NCI-H2227 (cell line): ENCODE data around the gene TTC7B.

Experiments
- DNase-seq: peaks from one replicate; lab custom pipeline; 2025; ENCODE audit not compliant: unreplicated experiment; lab: John Stamatoyannopoulos, UW

TTC7B gene

DNA sequence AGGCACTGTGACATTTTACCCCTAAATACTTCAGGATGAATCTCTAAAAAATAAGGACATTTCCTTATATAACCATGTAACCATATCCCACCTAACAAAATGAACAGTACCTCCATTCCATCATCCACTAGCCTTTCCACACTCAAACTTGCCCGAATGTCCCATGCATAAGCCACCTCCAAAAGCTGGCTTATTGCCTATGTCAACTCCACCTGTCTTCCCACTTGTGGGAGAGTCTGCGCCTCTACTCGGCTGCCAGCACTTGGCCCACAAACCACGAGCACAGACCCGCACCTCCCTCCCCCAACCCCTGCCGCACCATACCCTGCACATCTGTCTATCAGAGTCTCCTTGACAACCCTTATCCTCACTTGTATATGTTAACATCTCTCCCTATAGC, 253.6 kb downstream of the TTC7B start:
- no peak for DNase-seq

DNA sequence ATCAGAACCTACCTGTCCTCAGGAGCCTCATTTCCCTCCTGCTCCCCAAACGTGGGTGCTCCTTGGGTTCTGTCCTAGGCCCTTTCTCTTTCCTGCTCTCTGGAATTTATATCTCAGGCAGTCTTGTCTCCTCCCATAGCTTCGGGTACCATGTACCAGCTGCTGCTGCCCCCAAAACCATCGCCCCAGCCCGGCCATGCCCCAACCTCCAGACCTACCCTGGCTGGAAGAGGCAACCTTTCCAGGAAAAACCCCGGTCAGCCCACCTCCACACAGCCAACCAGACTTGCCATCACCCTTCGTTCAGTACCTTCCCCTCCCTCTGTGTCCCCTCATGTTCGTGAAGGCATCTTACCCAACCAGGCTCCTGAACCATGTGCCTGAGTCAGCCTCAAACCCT, 254.3 kb downstream of the TTC7B start:
- DNase-seq = no peak

DNA sequence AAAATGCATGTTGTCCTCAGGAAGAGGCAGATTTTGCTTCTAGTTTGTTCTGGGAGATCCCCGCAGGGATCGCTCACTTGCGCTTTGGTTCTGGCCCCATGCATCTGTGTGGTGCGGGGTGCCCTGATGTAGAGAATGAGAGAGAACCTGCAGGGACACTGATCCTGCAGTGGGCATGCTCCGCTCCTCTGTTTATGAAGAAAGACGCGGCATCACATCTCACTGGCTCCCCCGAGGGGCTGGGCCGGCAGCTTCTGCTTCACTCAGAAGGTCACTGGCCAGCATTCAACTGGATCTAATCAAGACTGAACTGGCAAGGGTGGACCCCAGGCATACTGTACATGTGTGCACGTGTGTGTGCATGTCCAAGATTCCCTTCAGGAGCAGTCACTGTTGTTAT, 255.2 kb downstream of the TTC7B start:
- no peak for DNase-seq

DNA sequence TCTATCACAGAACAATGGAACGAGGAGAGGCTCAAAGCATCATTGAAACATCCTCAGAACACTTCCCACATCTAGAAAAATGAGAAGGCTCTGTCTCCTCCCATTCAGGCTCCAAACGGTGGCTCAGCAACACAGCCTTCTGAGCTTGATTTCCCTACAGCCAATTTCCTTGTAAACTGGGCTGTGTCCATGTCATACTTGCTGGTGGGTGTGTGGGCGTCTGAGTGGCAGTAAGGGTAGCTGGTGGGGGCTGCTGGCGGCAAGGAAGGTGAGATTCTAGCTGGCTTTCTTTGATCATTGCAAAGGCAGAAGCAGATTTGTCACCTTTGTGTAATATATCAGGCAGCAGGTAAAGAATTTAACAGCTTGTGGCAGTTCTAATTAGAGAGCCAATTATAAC, 255.7 kb downstream of the TTC7B start:
- no peak for DNase-seq

DNA sequence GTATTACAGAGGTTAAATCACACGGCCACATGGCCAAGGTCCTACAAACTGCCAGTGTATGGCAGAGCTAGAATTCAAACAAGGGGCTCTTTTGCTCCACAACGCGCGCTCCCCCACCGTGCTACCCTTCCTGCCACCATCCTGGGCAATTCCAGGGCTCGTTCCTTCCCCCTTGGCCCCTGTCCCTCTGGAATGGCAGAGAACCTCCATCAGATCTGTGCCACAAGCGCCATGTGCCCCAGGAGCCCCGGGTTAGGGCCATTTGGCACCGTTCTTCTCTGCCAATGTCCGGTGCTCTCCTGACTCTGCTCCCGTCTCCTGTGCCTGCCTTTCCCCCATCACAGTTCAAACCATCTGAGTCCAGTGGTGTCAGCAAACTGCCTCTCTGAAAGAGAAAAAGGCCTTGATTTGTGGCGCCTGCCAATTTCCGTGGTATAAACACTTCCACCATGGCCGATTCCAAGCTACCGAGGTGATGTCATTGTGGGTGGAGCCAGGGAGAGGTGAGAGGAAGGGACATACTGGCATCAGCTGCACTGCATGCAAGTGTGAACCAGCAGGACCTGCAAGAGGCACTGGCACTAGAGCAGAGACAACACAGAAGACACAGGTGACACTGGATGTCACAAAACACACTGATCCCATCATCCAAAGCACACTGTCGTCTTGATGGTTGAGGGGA, 256.3 kb downstream of the TTC7B start:
- DNase-seq = no peak

DNA sequence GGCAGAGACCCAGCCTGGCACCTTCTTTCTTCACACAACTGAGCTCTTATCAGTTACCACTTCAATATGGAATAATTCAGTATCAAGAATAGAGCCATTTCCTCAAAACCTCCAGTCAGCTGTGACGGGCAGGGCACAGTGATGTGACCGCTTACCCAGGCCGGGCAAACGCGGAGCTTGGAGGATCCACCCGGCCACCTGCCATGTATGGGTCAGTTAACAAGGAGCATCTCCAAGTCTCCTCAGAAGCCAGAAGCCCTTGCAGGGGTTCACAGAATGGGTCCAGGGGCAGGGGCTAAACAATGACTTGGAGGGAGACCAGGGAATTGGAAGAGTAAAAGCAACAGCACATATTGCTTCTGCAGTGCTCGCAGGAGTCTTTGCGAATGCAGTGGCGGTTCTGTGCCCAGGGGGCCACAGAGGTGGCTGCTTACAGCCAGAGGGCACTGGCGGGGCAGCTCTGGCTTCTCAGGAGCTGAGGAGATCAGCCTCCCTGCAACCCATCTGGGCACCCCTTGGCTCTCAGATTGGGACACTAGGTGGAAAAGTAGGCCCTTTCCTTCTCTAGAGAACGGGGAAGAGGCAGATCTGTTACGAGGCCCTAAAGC, 257.1 kb downstream of the TTC7B start:
- DNase-seq = no peak

DNA sequence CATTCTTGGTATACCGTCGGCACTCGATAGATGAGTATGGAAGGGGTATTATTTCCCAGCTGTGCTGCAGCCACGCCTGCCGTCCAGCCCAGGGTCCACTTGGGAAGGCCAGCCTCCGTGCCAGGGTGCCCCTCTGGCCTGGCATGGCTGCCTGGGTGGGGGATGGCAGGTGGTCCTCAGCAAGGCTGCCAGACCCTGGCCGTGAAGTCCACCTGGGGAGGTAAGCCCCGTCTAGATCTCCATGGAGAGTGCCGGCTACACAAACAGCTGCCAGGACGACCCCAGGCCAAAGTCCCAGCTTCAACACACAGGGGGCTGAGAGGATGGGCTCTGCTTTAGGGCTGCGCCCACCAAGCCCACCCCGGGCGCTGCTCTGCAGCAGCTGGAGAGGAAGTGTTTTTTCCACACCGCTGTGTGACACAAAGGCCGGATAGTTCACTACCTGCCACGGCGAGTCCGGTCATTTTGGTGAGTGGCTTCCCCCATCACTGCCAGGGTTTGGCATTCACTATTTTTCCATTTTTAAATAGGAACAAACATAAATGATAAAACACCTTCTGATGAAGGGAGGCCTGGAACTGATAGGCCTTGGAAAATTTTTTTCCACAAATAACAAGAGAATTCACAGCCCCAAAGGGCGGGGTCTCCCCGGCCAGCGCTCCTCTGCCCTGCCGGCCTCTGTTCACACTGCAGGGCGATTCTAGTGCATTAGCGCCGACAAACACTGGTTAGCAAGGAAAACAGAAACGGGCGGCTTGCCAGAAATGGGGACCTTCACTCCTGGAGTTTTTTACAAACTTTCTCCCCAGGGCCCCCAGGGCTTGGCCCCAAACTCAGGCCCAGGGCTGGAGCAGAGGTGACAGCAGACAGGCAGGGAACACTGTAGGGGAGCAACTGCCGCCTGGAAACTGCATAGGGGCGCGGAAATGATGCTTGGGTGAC, 257.9 kb downstream of the TTC7B start:
- DNase-seq = no peak

DNA sequence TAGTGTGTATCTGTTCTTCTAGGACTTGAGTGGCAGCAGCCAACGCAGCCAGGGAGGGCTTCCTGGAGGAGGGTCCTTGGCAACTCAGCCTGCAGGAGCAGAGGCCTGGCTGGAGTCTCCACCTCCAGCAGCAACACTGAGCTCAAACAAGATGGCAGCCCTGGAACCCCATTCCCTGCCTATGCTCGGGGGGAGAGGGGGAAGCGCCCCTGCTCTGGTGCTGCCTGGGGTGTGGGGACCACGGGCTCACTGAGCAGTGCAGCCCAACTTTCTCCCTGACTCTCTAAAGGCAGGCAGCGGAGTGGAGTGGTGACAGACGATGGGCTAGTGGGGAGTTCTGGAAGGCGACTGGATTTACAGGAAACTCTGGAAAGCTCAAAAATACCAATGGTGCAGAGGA, 258.7 kb downstream of the TTC7B start:
- DNase-seq = no peak

DNA sequence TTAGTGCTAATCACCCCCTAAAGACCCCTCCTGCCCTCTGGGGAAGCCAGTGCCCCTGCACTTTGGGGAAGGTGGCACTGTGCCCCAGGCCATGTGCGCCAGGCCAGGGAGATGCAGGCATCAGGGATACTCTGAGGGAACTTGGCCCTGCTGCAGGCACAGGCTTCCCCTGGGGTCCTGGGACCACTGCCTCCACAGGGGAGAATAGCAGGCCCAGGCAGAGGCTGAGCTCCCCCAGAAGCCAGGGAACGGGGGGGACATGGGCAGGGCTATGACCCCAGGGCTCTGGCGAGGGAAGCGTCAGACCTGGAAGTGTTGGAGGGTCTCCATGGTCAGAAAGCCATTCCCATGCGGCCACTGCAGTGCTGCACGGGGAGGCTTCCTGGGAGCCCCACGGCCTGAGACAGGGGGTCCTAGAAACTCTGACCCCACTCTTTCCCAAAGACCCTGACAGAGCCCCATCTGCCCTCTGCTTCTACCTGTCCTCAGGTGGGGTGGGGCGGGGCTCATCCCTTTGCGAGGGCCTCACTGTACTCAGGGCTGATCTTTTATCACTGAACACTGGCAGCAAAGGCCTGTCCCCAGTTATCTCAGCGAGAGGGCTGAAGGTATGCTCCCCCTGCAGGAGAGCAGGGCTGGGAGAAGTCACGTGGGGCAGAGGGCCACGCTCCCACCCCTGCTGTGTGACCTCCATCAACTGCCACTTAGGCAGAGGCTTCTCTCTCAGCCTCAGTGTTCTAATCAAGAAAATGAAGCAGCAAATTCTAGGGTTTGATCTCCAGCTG, 259.4 kb downstream of the TTC7B start:
- DNase-seq = no peak

DNA sequence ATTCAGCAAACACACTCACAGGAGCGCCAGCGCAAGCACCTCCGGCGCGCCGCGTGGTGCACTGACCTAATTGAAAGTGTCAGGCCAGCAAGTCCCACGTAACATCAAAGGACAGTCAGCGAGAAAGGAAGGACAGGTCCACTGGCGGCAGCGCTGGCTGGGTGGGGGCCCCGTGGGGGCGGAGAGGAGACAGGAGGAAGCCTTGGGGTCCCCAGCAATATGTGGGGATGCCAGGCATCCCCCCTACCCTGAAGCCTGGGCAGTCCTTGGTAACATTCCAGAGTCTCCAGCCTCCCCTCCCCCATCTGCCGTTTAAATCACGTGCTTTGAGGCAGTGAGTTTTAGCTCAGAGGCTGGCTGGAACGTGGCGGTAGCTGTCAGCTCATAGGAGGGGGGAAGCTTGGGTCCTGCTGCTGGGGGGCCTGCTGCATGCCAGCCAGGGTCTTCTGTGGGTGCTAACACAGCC, 260.2 kb downstream of the TTC7B start:
- DNase-seq = peak; percentile 62

DNA sequence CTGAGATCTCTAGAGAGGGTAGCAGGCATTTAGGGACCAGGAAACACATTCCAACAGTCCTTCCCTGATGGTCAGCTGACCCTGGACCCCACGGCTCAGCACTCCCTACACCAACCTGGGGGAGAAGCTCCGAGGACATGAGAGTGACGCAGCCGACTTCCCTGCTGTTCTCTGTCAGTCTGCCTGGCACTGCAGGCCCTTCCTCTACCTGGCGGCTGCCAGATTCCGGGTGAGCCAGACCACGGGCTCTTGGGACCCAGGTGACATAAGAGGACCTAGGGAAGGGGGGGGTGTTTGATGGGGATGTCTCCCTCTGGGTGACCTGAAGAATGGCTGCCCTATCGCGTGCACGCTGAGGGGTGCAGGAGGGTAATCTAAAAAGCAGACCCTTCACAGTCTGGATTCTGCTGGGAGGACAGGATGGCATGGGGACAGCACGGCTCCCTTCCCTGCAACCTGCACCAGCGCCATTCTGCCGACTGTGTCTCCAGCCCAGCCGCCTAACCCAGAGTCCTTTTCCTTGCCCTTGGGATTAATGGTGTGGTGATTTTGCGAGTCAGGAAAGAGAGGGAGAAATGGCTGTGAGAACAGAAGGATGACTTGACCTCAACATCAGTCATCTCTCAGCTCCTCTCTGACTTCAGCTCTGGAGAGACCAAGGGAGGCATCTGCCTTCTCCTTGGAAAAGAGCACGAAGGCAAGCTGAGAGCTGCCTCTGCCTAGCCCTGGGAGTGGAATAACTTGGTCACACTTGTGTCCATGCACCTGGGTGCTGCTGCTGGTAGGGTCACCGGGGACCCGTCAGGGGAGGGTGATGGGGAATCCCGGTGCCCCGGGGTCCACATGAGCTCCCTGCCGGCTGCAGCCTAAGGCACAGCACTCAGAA, 260.9 kb downstream of the TTC7B start:
- no peak for DNase-seq

DNA sequence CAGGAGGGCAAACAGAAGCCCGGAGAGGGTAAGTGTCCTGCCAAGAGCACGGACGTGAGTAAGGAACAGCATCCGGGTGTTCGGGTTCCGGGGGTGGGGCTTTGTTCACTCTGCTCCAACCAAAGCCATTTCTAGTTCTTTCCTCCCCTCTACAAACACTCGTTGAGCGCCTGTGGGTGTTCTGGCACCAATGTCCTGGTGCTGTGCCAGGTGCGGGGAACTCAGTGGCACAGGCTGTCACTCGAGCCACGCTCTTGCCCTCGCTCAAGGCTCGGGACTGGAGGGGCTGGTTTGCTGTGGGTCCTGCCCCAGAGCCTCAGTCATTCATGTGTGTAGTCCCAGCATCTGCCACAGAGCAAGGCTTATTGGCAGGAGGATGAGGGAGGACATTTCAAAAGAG, 261.9 kb downstream of the TTC7B start:
- DNase-seq = no peak

DNA sequence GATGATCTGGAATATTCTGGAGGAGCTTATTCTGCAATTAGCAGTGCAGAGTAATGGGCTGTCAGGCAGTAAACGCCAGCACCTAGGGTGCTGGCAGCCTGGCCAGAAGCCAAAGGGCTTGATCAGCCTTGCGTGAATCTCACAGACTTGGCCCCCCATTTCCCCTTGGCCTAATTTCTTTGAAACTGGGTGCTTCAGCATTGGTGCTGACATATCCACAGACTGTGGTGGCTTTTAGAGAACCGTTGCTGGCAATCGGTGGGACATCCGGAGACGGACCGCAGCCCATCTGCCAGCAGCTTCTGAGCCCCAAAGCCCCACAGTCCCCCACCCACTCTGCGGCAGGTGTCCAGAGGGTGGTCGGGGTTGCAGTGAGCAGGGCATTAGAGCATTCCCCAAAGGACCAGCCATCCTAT, 262.3 kb downstream of the TTC7B start:
- DNase-seq = no peak

DNA sequence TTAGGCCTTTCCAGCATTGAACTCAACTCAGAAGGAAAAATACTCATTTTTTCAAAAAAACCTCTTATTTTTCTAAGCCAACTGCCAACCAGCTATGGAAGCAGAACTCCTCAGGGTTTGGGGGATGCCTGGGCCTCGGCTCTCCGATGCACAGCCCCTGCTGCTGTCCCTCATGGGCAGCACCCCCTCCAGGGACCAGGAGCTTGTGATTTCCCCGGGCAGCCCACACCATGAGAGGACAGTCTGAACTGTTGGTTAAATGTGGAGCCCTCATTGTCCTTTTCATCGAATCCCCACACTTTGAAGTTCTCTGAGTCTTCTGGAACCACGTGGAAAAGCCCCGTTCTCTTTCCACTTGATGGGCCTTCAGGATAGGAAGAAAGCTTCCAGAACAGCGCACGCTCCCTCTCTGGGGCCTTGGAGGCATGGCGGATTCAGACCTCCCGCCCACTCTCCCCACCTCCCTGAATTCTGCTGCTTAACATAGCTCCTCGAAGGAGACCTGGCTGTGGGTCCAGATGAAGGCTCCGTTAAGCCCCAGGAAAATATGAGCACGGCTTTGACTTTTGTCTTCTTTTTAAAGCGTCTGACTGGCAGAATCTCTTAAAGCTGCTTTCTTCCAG, 262.8 kb downstream of the TTC7B start:
- DNase-seq = no peak

DNA sequence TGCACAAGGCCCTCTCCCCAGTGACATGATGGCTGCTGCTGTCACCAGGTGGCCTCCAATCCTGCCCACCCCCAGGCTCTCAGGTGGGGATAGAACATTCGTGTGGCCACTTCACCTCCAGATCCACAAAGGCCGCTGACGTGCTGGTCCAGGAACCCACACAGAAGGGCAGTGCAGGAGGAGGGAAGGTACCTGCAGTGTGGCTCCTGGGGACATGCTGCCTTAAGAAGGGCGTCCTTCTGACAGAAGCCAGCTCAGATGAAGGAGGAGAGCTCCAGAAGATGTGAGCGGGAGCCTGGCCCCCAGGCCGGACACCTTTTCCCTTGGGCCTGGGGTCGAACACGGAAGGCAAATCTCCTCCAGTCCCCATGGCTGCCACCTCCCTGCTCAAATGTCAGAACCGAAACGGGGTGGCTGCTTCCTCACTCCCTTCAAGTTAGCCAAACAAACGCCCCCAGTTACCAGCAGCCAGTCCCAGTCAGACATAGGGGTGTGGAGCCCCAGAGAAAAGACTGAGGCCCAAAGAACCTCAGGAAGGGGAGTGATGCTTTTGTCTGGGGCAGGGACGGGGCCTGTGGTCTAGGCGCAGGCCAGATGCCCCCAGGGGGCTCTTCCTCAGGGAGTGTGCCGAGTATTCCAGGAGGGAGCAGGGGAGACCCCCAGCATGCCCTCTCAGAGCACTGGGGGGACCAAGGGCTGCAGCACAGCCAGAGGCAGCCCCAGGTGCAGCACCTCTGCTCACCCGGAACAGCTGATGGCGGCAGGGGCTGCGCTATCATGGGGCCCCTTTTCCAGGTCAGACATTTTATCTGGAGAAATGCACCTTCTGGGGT, 263.5 kb downstream of the TTC7B start:
- no peak for DNase-seq

DNA sequence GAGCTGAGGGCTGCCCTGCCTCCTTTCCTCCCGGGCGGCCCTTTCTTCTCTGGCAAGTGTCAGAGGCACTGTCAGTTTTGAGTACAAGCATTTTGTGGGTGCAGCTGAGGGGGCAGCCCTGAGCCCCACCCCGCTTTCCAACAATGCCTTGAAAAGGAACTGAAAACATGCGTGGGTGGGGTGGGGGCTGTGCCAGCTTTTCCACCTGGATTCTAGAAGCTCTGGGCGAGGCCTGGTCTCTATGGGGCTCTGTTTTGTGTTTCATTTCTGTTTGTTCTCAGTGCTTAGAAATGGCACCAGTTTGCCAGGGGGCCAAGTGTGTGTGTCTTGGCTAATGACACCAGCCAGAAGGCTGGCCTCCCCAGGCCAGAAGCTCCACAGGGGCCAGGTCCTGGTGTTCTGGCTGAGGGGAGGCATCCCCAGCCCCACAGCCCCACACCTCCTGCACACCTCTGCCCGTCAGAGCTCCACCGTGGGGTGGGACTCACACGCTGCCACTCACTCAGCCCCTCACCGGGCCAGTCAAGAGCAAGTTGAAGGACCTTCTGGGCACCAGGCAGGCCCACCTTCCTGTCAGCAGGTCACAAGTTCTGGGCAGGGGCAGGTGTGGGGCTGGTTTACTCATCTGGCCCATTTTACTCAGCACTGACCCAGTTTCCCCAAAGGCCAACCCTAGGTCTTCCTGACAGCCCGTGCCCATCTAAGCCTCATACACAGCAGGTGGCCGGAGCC, 264.3 kb downstream of the TTC7B start:
- DNase-seq = no peak

DNA sequence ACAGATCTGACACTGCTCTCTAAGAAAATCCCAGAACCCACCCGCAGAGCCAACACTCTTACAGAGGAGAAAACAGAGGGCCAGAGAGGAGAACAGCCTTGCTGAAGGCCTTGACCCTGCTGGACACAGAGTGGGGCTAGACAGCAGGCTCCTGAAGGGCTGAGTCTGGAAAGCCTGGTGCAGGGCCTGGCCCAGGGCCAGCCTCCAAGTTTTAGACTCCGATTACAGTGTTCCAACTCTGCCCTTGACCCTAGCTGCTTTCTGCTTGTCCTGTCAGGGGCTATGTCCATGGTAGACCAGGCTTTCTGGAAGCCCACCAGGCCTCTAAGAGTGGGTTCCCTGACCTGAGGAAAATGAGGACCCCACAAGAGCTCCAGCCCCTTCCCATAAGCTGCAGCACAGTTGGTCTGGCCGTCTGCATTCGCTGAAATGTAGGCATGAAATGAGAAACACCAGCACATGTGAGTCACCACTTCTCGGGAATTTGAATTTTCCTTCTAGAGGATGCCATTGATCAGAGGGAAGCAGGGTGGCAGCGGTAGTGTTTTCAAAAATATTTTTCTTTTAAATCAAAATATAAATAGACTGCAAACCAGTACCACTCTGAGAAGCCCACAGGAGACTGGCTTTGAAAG, 265.0 kb downstream of the TTC7B start:
- DNase-seq = no peak
